HepG2 (cell line): ENCODE data around the gene COBL. TPM values are rescaled to one million over a fixed set of nuclear protein-coding genes. Genes with fewer than 3 reads are reported as not detected.

Experiments
- ATAC-seq: fragments of 200-7000 bp; cut with Tn5 transposase; 3 replicates; pipeline ENCODE4 v1.9.1; 2020; ENCODE audit warnings: mild to moderate bottlenecking, moderate library complexity
- BruUV-seq: library from RNA; stranded (reverse); fragments of 400-500 nt; replicated peaks from 2 replicates; lab custom pipeline; 2021; lab: Mats Ljungman, UMichigan
- CTCF ChIA-PET: fragments of 300-600 bp; formaldehyde crosslinking; extraction: SDS; loops from one replicate; lab custom pipeline; 2021; ENCODE audit warnings: low total read pairs, inconsistent platforms, low intra/inter-chr PET ratio; lab: Yijun Ruan, JAX
- POLR2A ChIA-PET: fragments of 350-600 bp; sonication (Branson Sonifier 250); formaldehyde crosslinking; loops from one replicate; lab custom pipeline; 2020; ENCODE audit warnings: antibody characterized with exemption, inconsistent platforms; lab: Yijun Ruan, JAX
- DNase-seq: peaks from one replicate; pipeline ENCODE4 v3.0.0-alpha.2; 2015; ENCODE audit warnings: low spot score
- FAIRE-seq: peaks from 3 replicates; lab custom pipeline; 2011; peaks lifted over from hg19 to GRCh38; lab: Jason Lieb, UNC
- H2AFZ ChIP-seq: one replicate; pipeline ENCODE4 v1.6.1; 2011; ENCODE audit warnings: low read length, inconsistent platforms
- H3K27ac ChIP-seq: fragments of 300-600 bp; 3 replicates; pipeline ENCODE4 v1.8.0; 2011; ENCODE audit warnings: mixed run types, mild to moderate bottlenecking, mixed read lengths, low read length, inconsistent platforms; ENCODE audit not compliant: insufficient read depth; ENCODE audit errors: extremely low read length
- H3K27me3 ChIP-seq, 2 experiments: fragments of 200-600 bp in 1 of 2; 2 replicates in 1 of 2; 3 replicates in 1 of 2; pipeline versions ENCODE4 v1.6.0 to v1.8.0; 2011; ENCODE audit warnings: low read length in 2 of 2, mild to moderate bottlenecking in 2 of 2, moderate library complexity in 2 of 2, inconsistent platforms in 1 of 2; ENCODE audit not compliant: insufficient read depth in 2 of 2, control insufficient read depth in 1 of 2
- H3K36me3 ChIP-seq, 2 experiments: fragments of 200-600 bp in 1 of 2; replicated peaks in 1 of 2; 2 replicates in 1 of 2; 3 replicates in 1 of 2; pipeline versions ENCODE4 v1.5.1 to v1.8.0; 2011; ENCODE audit warnings: low read length in 2 of 2, inconsistent platforms in 1 of 2; ENCODE audit not compliant: insufficient read depth in 2 of 2, control insufficient read depth in 1 of 2
- H3K4me1 ChIP-seq: 2 replicates; pipeline ENCODE4 v1.5.1; 2012; ENCODE audit warnings: low read length, inconsistent platforms; ENCODE audit not compliant: insufficient read depth
- H3K4me2 ChIP-seq: 2 replicates; pipeline ENCODE4 v1.6.0; 2011; ENCODE audit warnings: low read depth, low read length, inconsistent platforms
- H3K4me3 ChIP-seq, 3 experiments: fragments of 200-600 bp in 1 of 3; sonication (generic), shearing (Covaris generic) in 1 of 3; replicated peaks in 1 of 3; 2 replicates each; pipeline ENCODE4 v1.5.1; 2011 to 2016; ENCODE audit warnings: low read length in 3 of 3, inconsistent platforms in 2 of 3, low read depth in 2 of 3, mild to moderate bottlenecking in 2 of 3, control low read depth in 1 of 3, mixed read lengths in 1 of 3; ENCODE audit not compliant: insufficient read depth in 1 of 3
- H3K79me2 ChIP-seq: one replicate; pipeline ENCODE4 v1.6.1; 2011; ENCODE audit warnings: low read length, inconsistent platforms; ENCODE audit not compliant: insufficient read depth
- H3K9ac ChIP-seq: 2 replicates; pipeline ENCODE4 v1.6.0; 2011; ENCODE audit warnings: mild to moderate bottlenecking, low read depth, low read length, inconsistent platforms; ENCODE audit not compliant: insufficient read depth
- H3K9me3 ChIP-seq: 2 replicates; pipeline ENCODE4 v1.5.1; 2012; ENCODE audit warnings: mild to moderate bottlenecking, low read length
- H4K20me1 ChIP-seq: 2 replicates; pipeline ENCODE4 v1.6.0; 2011; ENCODE audit warnings: inconsistent platforms, mild to moderate bottlenecking, low read length, moderate library complexity; ENCODE audit not compliant: insufficient read depth
- FOXP1 ChIP-seq, 2 experiments: fragments of 450-650 bp in 1 of 2; IDR thresholded peaks; 2 replicates each; pipeline ENCODE4 v1.6.1; 2017 to 2018; ENCODE audit warnings: antibody characterized with exemption in 1 of 2
- MTA1 ChIP-seq: sonication (generic); formaldehyde crosslinking; IDR thresholded peaks from 2 replicates; pipeline ENCODE4 v1.4.0; 2020; ENCODE audit warnings: missing genetic modification reagents, mild to moderate bottlenecking, borderline replicate concordance
- RBAK ChIP-seq: sonication (generic); formaldehyde crosslinking; IDR thresholded peaks from 2 replicates; pipeline ENCODE4 v1.5.1; 2020; ENCODE audit warnings: mild to moderate bottlenecking, missing genetic modification reagents
- ZNF362 ChIP-seq: sonication (generic); formaldehyde crosslinking; IDR thresholded peaks from 2 replicates; pipeline ENCODE4 v1.4.0; 2020; ENCODE audit warnings: missing genetic modification reagents, mild to moderate bottlenecking, borderline replicate concordance
- ZNF562 ChIP-seq: sonication (generic); formaldehyde crosslinking; IDR thresholded peaks from 2 replicates; pipeline ENCODE4 v1.8.0; 2022; ENCODE audit warnings: missing genetic modification reagents, borderline replicate concordance
- ZNF646 ChIP-seq: sonication (generic); formaldehyde crosslinking; IDR thresholded peaks from 2 replicates; pipeline ENCODE4 v1.9.0; 2021; ENCODE audit warnings: mild to moderate bottlenecking, missing genetic modification reagents
- ZNF766 ChIP-seq: sonication (generic); formaldehyde crosslinking; IDR thresholded peaks from 2 replicates; pipeline ENCODE4 v1.5.0; 2020; ENCODE audit warnings: missing genetic modification reagents, borderline replicate concordance
- ZNF816 ChIP-seq: sonication (generic); formaldehyde crosslinking; IDR thresholded peaks from 2 replicates; pipeline ENCODE4 v1.8.0; 2022; ENCODE audit warnings: missing genetic modification reagents, mild to moderate bottlenecking, borderline replicate concordance
- ZZZ3 ChIP-seq: sonication (generic); formaldehyde crosslinking; IDR thresholded peaks from 2 replicates; pipeline ENCODE4 v1.4.0; 2020; ENCODE audit warnings: missing genetic modification reagents, mild to moderate bottlenecking, borderline replicate concordance
- WGBS: methylation state at CpG from one replicate; pipeline ENCODE4 v1.1.6; 2017; ENCODE audit warnings: low lambda C conversion rate; 5-methylcytosine and 5-hydroxymethylcytosine counted together
- in situ Hi-C: cut with HindIII; loops from 2 replicates; pipeline ENCODE4 v1.10.0; 2017; ENCODE audit warnings: low pct_unique_long_range_greater_than_20kb; ENCODE audit not compliant: extremely low pct_ligation_motif_present
- intact Hi-C: fragments of 100-400 bp; cut with micrococcal nuclease; formaldehyde crosslinking; loops from one replicate; pipeline ENCODE4 v1.10.0; 2022; ENCODE audit not compliant: unreplicated experiment
- polyA plus RNA-seq, 8 experiments: library from polyadenylated mRNA; depleted of rRNA in 3 of 8; stranded (reverse) in 7 of 8; unstranded in 1 of 8; fragments of >200 nt; fragmentation: Illumina TruSeq in 4 of 8; extraction: Trizol in 4 of 8; gene quantifications; 2 replicates each; pipeline versions ENCODE4 v1.2.1 to v1.2.3, GENCODE V29; 2011 to 2016; ENCODE audit warnings: low read depth in 4 of 8, missing spikeins in 1 of 8, mixed read lengths in 1 of 8; ENCODE audit not compliant: insufficient read depth in 1 of 8
- total RNA-seq, 5 experiments: library from RNA; depleted of rRNA; stranded (reverse); fragments of >200 nt; fragmentation: Illumina TruSeq; extraction: Trizol; gene quantifications; 2 replicates each; pipeline ENCODE4 v1.2.3, GENCODE V29; 2016; ENCODE audit warnings: low read depth in 1 of 5

COBL gene
- total and polyA plus RNA-seq, 2 of the 13 experiments (the other 11 are each of a cell fraction or from before 2014, with no cell fraction given) = 3.8 to 4.9 TPM

- no peak for TF ChIP-seq ZNF646 (CRISPR knock-in tag)
Observed at GRCh38 chr7:51315393-51316261, 982 bp downstream of the COBL start (continued).

- ATAC-seq (no peak), DNase-seq (no peak), FAIRE-seq (no peak)
- Histone ChIP-seq H3K27me3 (no peaks in the 10 kb centered on the region; a peak in 1 of 5 replicates), H3K36me3 (no peaks in the 10 kb centered on the region; a peak in 1 of 5 replicates), H3K9me3 (no peaks in the 10 kb centered on the region), H3K4me3 (peak overlapping the region in 2 of 3 experiments; percentile 68 to 83; a peak in 5 of 6 replicates), H3K79me2 (peaks cover 44% of the 10 kb centered on the region), H4K20me1 (0 out of 2 replicates have a peak, but pooled peaks cover 5% of the 10 kb centered on the region), H3K4me1 (peaks cover 55% of the 10 kb centered on the region), H3K27ac (peak overlapping the region; percentile 79), H2AFZ (no peak overlapping the region), H3K9ac (peak overlapping the region; percentile 88; the same call in 1 of the 2 replicates), H3K4me2 (peak overlapping the region; percentile 79)
- in situ Hi-C loops (no loop called here), intact Hi-C loops (loop anchor here (2.0 to 5.0 kb wide), 3 partner anchors 37 to 88 kb away; no protein-coding TSS in a partner anchor)
- TF ChIP-seq RBAK (CRISPR knock-in tag) = no peak
- TF ChIP-seq FOXP1 (IDR thresholded peaks at IDR 0.05) = no peak
- no peak for TF ChIP-seq FOXP1 (CRISPR knock-in tag; IDR thresholded peaks at IDR 0.05)
- no peak for TF ChIP-seq ZNF766 (CRISPR knock-in tag)
- TF ChIP-seq ZZZ3 (CRISPR knock-in tag) = no peak
- no peak for TF ChIP-seq ZNF562 (CRISPR knock-in tag)
- no peak for TF ChIP-seq ZNF362 (CRISPR knock-in tag)
- no peak for TF ChIP-seq MTA1
- no peak for TF ChIP-seq ZNF816
- BruUV-seq = TSS peak; percentile 61
- ChIA-PET CTCF (no interaction called here), POLR2A (interaction anchor here (1.0 to 1.8 kb wide), 2 partner anchors 12 to 51 kb away, joined by 3 to 4 read pairs; no protein-coding TSS in a partner anchor)
- 70% methylated on average over 4 of the region's 4 CpGs for WGBS
Observed at GRCh38 chr7:51314726-51315125, 1.9 kb downstream of the COBL start.
